RKO (cell line): ENCODE results near the gene SWSAP1.
"Not testable (repeated sequence)": the region's sequence is repeated elsewhere in the genome, so short reads cannot be mapped to it uniquely, and the experiment has no call there.

Experiments
- DNase-seq: peaks from one replicate; pipeline ENCODE4 v3.0.0-alpha.2; 2016; ENCODE audit warnings: low spot score

Gene SWSAP1

DNA sequence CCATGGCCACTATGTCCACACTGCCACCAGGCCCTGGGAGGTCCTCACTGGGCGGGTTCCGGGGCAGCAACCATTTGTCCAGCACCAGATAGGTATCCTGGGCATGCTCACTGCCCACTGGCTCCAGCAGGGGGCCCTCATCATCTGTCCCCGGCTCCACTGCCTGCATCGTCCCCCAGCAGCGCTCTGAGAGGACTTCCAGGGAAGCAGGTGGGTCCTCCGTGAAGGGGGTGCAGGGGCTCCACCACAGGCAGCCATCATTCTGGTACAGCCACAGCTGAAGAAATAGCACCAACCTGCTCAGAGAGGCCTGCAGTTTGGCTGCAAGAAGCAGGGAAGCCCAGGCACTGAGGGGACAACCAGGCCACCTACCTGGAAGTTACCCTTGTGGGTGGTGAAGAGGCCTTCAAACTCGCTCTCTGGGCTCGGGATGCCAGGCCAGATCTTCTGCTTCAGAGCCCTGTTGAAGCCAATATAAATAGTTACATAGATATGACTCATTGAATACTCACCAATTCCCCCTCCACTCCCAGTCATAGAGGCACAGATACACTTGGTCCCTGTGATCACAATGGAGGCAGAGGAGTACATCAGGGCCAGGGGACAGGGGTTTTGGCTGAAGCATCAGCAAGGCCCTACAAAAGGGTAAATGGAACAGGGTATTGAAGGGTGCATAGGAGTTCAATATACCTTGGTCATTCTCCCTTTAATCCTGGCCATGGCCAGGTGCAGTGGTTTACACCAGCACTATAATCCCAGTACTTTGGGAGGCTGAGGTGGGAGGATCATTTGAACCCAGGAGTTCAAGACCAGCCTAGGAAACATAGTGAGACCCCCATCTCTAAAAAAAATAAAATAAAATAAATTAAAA is 4.1 kb downstream of the SWSAP1 start:
- DNase-seq, result peak; percentile 90

DNA sequence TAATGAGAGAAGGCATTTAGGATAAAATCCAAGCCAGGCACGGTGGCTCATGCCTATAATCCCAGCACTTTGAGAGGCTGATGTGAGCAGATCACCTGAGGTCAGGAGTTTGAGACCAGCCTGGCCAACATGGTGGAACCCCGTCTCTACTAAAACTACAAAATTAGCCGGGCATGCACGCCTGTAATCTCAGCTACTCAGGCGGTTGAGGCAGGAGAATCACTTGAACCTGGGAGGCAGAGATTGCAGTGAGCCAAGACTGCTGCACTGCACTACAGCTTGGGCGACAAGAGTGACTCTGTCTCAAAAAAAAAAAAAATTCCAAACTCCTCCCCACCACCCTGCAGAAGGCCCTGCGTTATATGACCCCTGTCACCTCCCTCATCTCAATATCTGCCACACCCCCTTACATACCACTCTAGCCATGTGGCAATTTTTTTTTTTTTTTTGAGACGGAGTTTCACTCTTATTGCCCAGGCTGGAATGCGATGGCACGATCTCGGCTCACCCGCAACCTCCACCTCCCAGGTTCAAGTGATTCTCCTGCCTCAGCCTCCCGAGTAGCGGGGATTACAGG is 4.9 kb downstream of the SWSAP1 start:
- not testable (repeated sequence) for DNase-seq

- DNase-seq, result no peak
Measured at GRCh38 chr19:11379857-11380350, 5.4 kb downstream of the SWSAP1 start.

DNA sequence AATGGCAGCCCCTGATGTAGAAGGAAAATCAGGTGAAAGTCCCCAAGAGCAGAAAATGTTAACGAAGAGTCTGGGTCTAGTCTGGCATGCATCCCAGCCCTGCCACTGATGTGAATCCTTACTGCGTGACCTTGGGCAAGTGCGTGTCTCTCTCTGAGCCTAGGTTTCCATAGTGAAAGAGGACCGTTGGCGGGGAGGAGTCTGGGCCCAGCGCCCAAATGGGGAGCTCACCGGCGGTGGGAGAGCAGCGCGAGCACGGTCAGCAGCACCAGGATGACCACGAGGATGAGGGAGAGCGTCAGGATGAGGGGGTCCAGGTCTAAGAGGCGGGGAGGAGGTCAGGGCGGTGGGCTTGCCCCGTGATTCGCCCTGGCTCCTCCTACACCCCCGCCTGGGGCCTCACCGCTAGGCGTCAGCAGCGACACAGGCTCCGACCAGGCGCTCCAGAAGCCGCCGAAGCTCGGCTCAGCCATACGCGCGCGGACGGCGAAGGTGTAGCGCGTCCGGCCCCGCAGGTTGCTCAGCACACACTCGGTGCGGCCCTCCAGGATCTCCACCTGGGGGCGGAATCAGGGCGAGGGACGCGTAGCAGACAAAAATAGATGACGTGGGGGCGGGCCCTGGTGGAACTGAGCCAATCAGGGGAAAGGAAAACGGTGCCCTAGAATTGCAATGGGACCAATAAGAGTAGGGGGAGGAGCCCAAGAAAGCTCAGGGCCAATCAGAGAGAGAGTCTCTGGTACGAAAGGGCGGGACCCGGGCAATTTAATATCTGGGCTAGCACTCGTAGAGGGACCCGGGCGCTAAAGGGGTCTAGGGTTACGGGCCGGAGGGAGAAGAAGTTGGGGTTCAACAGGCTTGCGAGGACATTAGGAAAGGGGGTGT is 6.4 kb downstream of the SWSAP1 start:
- DNase-seq, result peak; percentile 98

DNA sequence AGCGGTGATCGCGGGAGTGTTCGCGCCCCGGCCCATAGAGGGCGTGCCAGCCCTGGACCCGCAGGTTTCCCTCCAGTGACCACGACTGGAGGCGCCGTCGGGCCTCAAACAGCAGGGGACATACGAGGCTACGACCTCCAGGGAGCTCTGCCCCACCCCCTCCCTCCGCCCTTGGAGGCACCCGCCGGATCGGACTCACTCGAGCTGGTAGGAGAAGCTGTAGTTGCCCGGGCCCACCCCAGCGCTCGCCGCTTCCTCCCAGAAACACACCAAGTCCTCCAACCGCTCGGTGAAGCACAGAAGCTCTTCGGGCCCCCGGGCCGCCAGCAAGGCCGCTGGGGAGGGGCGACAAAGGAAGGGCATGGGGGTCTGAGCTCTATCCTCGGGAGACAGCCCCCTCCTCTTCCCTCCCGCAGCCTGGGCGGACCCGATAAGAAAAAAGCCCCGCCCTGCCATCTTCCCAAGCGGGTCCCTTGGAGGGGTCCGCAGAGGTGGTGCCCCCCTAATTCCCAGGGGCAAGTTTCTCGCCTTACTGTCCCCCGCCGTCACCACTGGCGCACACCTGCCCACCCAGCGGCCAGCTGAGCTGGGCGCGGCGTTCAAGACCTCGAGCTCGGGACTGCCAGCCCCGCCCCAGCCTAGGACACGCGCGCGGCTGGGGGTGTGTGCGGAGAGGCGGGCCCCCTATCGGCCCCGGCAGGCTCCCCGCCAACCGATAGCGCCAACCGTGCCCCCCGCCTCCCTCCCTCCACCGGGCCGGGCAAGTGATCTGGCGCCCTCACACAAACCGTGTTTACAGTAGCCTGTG is 8.6 kb downstream of the SWSAP1 start:
- DNase-seq, result no peak

- DNase-seq, result no peak
Measured at GRCh38 chr19:11383706-11384048, 9.2 kb downstream of the SWSAP1 start.

DNA sequence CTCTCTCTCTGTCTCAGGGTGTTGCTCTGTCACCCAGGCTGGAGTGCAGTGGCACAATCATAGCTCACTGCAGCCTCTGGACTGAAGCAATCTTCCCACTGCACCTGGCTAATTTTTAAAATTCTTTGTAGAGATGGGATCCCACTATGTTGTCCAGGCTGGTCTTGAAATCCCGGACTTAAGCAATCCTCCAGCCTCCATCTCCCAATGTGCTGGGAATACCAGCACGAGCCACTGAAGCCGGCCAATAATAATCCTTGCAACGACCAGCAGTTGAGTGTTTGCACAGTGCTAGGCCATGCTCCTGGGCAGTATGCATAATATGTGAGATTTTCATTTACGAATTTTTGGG is 10.3 kb downstream of the SWSAP1 start:
- DNase-seq, result no peak

DNA sequence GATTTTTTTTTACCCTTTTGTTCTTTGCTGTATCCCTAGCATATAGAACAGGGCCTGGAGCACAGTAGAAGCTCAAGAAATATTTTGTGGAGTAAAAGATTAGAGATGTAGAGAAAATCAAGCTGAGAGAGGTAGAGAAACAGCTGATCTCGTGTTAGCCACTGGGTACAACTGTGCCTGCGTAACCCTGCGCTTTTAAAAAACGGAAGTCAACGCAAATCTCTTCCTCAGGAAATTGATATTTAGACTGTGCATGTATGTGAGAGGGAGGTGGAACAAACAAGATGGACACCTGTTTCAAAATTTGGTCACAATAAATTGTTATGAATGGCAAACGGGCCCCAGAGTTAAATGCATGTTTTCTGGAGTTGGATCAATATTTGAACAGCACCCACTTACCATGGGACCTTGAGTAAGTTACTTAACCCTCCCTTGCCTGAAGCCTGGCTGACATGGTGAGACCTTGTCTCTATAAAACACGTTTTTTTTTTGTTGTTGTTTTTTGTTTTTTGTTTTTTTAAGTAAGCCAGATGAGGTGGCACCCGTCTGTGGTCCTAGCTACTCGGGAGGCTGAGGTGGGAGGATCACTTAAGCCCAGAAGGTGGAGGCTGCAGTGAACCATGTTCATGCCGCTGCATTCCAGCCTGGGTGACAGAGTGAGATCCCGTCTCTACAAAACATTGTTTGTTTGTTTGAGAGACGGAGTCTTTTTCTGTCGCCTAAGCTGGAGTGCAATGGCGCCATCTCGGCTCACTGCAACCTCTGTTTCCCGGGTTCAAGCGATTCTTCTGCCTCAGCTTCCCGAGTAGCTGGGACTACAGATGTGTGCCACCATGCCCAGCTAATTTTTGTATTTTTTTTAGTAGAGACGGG is 12.9 kb downstream of the SWSAP1 start:
- DNase-seq, result no peak

GRCh38 chr19:11390359-11390758 is 15.9 kb downstream of the SWSAP1 start:
- DNase-seq, result no peak

- no peak for DNase-seq
Measured at GRCh38 chr19:11390933-11391680, 16.6 kb downstream of the SWSAP1 start.

GRCh38 chr19:11397089-11397610 is 22.7 kb downstream of the SWSAP1 start:
- no peak for DNase-seq

GRCh38 chr19:11399667-11400066 is 25.2 kb downstream of the SWSAP1 start:
- no peak for DNase-seq

DNA sequence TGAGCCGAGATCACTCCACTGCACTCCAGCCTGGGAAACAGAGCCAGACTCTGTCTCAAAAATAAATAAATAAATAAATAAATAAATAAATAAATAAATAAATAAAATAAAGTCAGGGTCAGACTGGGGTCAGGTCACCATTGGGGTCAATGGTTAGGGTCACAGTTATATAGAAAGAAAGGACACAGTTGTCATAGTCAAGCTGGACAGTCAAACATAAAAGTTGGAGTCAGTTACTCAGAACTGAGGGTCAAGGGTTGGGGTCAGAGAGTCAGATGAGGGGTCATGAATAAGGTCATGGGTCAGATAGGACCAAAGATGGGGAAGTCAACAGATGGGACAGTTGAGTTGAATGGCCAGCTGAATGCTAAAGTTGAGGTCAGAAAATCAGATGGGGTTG is 26.3 kb downstream of the SWSAP1 start:
- no peak for DNase-seq

DNA sequence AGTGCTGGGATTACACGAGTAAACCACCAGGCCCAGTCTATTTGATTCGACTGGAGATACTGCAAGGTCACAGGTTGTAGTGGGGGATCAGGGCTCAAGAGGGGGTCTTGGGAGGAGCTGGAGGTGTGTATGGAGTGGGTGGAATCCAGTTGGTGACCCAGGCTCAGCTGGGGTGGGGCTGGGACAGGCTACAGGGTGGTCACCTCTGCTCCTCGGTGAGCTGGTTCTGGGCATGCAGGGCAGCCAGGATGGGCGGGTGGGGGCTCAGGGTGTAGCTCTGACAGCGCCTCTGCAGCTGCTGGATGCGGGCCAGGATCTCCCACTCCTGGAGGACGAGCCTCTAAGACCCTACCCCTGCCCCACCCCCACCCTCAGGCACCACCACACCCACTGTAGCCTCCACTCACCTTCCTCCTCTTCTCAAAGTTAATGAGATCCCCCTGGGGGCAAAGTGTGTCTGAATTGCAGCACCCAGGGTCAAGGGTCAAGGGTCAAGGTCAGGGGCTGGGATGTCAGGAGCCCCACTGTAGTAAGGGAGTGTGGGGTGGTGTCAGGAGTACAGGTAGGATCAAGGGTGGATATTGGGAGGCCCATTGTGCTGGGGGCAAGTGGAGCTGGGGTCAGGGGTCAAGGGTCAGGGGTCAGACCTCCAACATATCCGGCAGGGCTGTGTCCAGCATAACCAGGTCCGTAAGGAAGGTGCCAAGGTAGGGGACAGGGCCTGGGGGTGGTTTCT is 27.5 kb downstream of the SWSAP1 start:
- DNase-seq, result no peak

DNA sequence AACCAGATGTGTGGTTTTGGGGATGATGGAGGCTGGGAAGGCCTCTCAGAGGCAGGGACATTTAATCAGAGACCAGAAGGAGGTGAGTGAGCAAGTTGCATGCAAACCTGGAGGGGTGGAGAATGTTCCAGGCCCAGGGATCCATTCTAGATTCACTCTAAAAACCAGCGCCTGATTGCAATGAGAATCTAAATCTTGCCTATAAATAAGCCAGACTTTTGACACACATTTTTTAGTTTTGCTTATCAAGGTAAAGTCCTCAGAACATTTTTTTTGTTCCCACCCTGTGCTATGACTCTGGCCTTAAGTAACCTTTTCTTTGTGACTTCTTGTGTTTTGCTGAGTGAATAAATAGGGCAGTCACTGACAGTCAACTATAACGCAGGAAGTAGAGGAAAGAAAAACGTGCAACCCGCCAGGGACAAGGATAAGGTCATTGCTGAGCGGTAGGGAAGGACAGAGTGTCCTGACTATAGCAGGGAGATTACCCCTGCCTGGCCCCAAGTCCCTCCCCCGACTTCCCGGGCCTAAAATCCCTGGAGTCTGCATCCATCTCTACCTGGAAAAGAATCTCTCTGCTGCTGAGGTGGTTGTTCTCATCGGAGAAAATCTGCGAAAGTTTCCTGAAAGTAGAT is 30.2 kb downstream of the SWSAP1 start:
- no peak for DNase-seq

DNA sequence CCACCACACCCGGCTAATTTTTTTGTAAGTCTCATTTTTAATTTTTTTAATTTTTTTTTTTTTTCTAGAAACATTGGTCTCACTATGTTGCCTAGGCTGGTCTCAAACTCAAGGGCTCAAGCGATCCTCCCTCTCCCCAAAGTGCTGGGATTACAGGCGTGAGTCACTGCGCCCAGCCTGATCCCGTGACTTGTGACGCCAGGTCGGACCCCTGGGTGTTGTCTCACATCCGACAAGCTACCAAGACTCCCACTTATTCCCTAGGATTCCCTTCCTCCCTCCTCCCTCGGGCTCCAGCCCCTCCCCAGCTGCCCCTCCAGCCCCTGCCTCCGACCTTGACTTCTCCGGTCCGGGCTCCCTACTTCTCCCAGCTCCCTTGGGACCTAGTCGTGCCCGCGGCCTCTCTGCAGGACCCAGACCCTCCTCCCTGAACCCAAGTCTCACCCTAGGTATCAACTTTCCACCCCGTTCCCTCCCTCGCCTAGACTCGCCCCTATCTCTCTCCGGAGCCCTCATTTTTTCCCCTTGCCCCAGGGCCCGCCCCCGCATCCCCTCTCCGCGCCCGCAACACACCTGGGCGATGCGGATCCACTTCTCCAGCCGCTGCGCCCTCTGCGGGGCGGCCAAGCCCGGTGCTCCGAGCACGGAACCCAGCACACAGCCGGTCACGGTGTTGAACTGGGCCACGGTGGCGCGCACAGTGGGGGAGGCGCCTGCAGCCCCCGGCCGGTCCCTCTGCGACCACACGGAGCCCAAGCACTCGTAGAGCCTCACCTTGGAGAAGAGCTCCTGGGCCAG is 31.6 kb downstream of the SWSAP1 start:
- no peak for DNase-seq

DNA sequence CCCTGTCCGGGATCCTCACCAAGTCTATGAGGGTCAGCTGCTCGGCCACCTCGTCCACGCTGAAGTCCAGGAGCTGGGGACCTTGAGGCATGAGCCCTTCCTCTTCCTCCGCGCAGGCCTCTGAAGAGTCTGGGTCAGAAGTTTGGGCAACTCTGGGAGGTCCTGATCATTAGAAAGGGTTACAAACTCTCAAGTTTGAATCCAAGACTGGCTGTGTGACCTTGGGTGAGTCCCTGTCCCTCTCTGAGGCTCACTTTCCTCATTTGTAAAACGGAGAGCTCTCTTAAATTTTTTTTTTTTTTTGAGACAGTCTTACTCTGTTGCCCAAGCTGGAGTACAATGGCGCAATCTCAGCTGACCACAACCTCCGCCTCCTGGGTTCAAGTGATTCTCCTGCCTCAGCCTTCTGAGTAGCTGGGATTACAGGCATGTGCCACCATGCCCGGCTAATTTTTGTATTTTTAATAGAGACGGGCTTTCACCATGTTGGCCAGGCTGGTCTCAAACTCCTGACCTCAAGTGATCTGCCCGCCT is 32.3 kb downstream of the SWSAP1 start:
- not testable (repeated sequence) for DNase-seq

DNA sequence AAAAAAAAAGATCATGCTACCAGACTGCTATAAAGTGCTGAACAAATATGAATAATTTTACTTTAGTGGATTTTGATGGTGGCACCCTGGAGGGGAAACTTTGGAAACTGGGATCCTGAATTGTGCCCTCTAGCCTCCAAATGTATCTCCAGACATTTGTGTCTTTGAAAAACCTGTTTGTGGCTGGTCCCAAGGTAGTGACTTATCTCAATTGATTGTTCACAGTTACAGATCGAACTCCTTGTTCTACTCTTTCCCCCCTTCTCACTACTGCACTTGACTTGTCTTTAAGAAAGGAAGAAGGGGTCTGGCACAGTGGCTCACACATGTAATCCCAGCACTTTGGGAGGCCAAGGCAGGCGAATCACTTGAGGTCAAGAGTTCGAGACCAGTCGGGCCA is 34.1 kb downstream of the SWSAP1 start:
- DNase-seq, result no peak
